Upper lobe of left lung (tissue), 4 donors: ENCODE results near the gene CMTM7.
"Not testable (repeated sequence)": the region's sequence is repeated elsewhere in the genome, so short reads cannot be mapped to it uniquely, and the experiment has no call there.

Experiments used
- CTCF ChIP-seq, 6 experiments: fragments of 450-650 bp in 4 of 6; fragments of 200-600 bp in 2 of 6; sonication (generic) in 2 of 6; IDR thresholded peaks; one replicate each; pipeline ENCODE4 v1.5.1; 2016 to 2019; ENCODE audit warnings: antibody characterized with exemption in 6 of 6
- POLR2A ChIP-seq, 4 donors: fragments of 450-650 bp; IDR thresholded peaks; one replicate each; pipeline ENCODE4 v1.5.1; 2016 to 2017; ENCODE audit warnings: antibody characterized with exemption in 4 of 4, mild to moderate bottlenecking in 2 of 4

DNA sequence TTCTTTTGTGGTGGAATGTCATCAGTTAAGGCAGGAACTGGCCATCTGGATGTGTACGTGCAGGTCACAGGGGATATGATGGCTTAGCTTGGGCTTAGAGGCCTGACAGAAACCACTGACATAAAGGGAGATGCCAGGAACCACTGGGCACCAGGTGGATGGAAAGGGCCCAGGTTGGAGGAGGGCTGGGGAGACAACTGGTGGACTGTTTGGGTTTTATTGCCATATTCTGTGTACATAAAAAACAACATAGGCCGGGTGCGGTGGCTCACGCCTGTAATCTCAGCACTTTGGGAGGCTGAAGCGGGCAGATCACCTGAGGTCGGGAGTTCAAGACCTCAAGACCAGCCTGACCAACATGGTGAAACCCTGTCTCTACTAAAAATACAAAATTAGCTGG is 75.2 kb downstream of the CMTM7 start:
- not testable (repeated sequence) for TF ChIP-seq CTCF, POLR2A (IDR thresholded peaks at IDR 0.05)
